Cardiac fibroblast (primary cell): Measurements from ENCODE around the gene SMARCAD1.
A peak's percentile ranks its signal among the peaks of the same experiment; 100 is the strongest.

Experiments used
- DNase-seq, 2 donors: peaks; one replicate each; pipeline versions ENCODE4 v3.0.0 to v3.0.0-alpha.2; 2010; ENCODE audit warnings: low read depth in 2 of 2
- H3K4me3 ChIP-seq, 2 donors: replicated peaks in 1 of 2; 1 replicate in 1 of 2; 2 replicates in 1 of 2; pipeline ENCODE4 v1.5.1; 2011; ENCODE audit warnings: low read depth in 2 of 2, low read length in 2 of 2, mild to moderate bottlenecking in 2 of 2, moderate library complexity in 1 of 2
- TF ChIP-seq, protein P1 (sequence below): IDR thresholded peaks from one replicate; pipeline ENCODE4 v1.5.1; 2011; ENCODE audit warnings: low read depth, mild to moderate bottlenecking, low read length, inconsistent platforms

SMARCAD1 gene

DNA sequence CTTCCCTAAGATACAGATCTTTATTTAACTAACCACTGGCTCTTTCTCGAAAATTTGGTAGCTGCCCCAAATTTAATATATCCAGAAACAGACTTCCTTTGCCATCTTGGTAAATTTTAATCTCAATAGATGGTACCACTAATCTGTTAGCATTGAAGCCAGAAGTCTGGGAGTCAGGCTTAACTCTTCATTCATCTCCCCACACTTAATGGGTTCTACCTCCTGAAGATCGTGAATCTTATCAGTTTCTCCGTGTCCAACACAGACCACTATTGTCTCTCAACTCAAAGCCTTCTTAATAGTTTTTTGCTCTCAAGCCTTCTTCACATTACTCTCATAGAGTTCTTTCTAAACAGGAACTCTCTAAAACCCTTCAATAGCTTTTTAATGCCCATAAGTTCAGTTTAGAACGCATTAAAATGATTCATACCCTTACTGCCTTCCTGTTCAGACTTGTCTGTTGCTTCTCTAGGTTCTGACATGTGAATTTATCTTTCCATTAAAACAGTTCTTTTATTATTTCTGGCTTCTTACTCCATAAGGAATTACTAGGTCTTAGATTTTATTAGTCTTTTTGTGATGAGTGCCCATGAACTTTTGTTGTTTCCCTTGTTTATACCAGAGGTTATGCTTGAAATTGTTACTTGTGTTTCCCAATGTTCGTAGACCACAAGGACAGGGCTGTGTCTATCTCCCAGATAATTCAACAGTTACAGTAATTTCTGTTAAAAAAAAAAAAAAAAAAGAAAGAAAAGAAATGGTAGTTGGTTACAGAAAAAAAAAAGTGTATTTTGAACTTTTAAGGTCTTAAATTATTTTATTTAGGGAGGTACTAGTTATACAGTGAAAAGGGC, 54.7 kb downstream of the SMARCAD1 start:
- DNase-seq, result no peak
- H3K4me3 ChIP-seq, result no peak overlapping the region
- TF ChIP-seq, protein P1, sequence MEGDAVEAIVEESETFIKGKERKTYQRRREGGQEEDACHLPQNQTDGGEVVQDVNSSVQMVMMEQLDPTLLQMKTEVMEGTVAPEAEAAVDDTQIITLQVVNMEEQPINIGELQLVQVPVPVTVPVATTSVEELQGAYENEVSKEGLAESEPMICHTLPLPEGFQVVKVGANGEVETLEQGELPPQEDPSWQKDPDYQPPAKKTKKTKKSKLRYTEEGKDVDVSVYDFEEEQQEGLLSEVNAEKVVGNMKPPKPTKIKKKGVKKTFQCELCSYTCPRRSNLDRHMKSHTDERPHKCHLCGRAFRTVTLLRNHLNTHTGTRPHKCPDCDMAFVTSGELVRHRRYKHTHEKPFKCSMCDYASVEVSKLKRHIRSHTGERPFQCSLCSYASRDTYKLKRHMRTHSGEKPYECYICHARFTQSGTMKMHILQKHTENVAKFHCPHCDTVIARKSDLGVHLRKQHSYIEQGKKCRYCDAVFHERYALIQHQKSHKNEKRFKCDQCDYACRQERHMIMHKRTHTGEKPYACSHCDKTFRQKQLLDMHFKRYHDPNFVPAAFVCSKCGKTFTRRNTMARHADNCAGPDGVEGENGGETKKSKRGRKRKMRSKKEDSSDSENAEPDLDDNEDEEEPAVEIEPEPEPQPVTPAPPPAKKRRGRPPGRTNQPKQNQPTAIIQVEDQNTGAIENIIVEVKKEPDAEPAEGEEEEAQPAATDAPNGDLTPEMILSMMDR, result no peak

GRCh38 chr4:94267037-94267436, 59.4 kb downstream of the SMARCAD1 start:
- DNase-seq, result no peak
- TF ChIP-seq, protein P1, result no peak
- no peak overlapping the region for H3K4me3 ChIP-seq

DNA sequence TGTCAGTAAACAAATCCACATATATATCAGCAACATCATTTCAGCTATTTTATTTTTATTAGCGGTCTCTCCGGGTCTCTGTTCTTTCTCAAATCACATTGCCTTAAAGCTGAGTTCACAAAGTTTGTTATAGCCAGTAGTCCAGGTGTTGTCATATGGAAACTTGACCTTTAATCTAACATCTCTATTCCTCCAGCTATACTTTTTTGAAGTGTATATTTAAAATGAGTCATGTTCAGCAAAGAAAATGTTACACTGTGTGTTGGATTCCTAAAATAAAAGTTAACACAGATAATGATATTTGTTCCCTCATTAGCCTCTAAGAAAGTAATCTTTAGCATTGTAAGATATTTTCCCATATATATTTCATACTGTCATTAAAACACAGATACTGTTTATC, 63.6 kb downstream of the SMARCAD1 start:
- no peak overlapping the region for H3K4me3 ChIP-seq
- TF ChIP-seq, protein P1, result no peak
- DNase-seq, result no peak

GRCh38 chr4:94274912-94275311, 67.2 kb downstream of the SMARCAD1 start:
- TF ChIP-seq, protein P1, result no peak
- DNase-seq, result peak in 1 of 2 donors; percentile 59

GRCh38 chr4:94276204-94276603, 68.5 kb downstream of the SMARCAD1 start:
- DNase-seq, result no peak
- TF ChIP-seq, protein P1, result no peak
- H3K4me3 ChIP-seq, result no peak overlapping the region

More at GRCh38 chr4:94274912-94275311, 67.2 kb downstream of the SMARCAD1 start:
- no peak overlapping the region for H3K4me3 ChIP-seq

DNA sequence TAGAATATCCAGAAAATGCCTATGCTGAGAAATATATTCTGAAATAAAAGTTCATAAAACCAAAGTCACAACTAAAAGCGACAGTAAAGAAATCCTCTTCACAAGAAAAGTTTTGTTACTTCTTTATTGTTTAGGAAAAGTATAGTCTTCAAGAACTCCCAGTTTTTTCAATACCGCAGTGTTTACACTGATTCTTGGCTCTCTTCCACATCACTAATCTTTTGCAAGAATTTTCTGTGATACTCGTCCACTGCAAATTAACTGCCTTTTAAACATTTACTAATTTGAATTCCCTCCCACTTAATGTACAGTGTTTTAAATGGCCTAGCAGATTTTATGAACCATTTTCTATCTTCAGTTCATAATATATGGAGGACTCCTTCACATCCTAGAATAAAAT, 69.9 kb downstream of the SMARCAD1 start:
- TF ChIP-seq, protein P1, result no peak
- H3K4me3 ChIP-seq, result no peak overlapping the region
- DNase-seq, result no peak
